Panc1 (cell line): ENCODE measurements around the gene ING1. TPM values are rescaled to one million over a fixed set of nuclear protein-coding genes. Genes with fewer than 3 reads are reported as not detected.
"Not testable (repeated sequence)": the region's sequence is repeated elsewhere in the genome, so short reads cannot be mapped to it uniquely, and the experiment has no call there.

Experiments
- ATAC-seq: fragments of 200-7000 bp; cut with Tn5 transposase; 2 replicates; pipeline ENCODE4 v1.9.1; 2020; ENCODE audit warnings: mild to moderate bottlenecking, moderate library complexity
- BruUV-seq: library from RNA; stranded (reverse); fragments of 400-500 nt; replicated peaks from 2 replicates; lab custom pipeline; 2021; lab: Mats Ljungman, UMichigan
- CTCF ChIA-PET: fragments of 300-600 bp; sonication (Branson Sonifier 250); formaldehyde crosslinking; loops from one replicate; lab custom pipeline; 2022; ENCODE audit warnings: antibody characterized with exemption; lab: Charles Lee
- POLR2A ChIA-PET: fragments of 300-600 bp; sonication (Branson Sonifier 250); formaldehyde crosslinking; loops from one replicate; lab custom pipeline; 2022; ENCODE audit warnings: antibody characterized with exemption; lab: Charles Lee
- DNase-seq: peaks from one replicate; pipeline ENCODE4 v3.0.0-alpha.2; 2010; ENCODE audit warnings: low read depth, low spot score
- H3K27ac ChIP-seq: 2 replicates; pipeline ENCODE4 v1.5.1; 2011; ENCODE audit warnings: mild to moderate bottlenecking, low read length, inconsistent platforms
- H3K27me3 ChIP-seq: fragments of 200-500 bp; sonication (Bioruptor generic); 2 replicates; pipeline ENCODE4 v1.6.0; 2014; ENCODE audit warnings: low read length, inconsistent platforms; ENCODE audit not compliant: control insufficient read depth, insufficient read depth
- H3K36me3 ChIP-seq: fragments of 200-500 bp; sonication (Bioruptor generic); 2 replicates; pipeline ENCODE4 v1.5.1; 2014; ENCODE audit warnings: inconsistent platforms, mild to moderate bottlenecking, low read length, moderate library complexity; ENCODE audit not compliant: control insufficient read depth, insufficient read depth
- H3K4me1 ChIP-seq: 2 replicates; pipeline ENCODE4 v1.5.1; 2011; ENCODE audit warnings: inconsistent platforms, mild to moderate bottlenecking, low read length, moderate library complexity; ENCODE audit not compliant: control insufficient read depth, insufficient read depth
- H3K4me3 ChIP-seq, 2 experiments: 2 replicates each; pipeline ENCODE4 v1.5.1; 2011 to 2012; ENCODE audit warnings: low read depth in 2 of 2, low read length in 2 of 2, mild to moderate bottlenecking in 2 of 2, inconsistent platforms in 1 of 2, moderate library complexity in 1 of 2
- H3K9me3 ChIP-seq: fragments of 200-500 bp; sonication (Bioruptor generic); 2 replicates; pipeline ENCODE4 v1.5.1; 2014; ENCODE audit warnings: low read depth, mild to moderate bottlenecking, inconsistent platforms, low read length, moderate library complexity; ENCODE audit not compliant: control insufficient read depth, insufficient read depth
- CTCF ChIP-seq: fragments of 450-650 bp; IDR thresholded peaks from 2 replicates; pipeline ENCODE4 v1.5.1; 2017; ENCODE audit warnings: mild to moderate bottlenecking
- POLR2AphosphoS5 ChIP-seq: IDR thresholded peaks from 2 replicates; pipeline ENCODE4 v1.6.1; 2012; ENCODE audit warnings: mild to moderate bottlenecking, low read depth, low read length, moderate library complexity
- REST ChIP-seq, 2 experiments: IDR thresholded peaks; 2 replicates each; pipeline ENCODE4 v1.6.1; 2011 to 2012; ENCODE audit warnings: low read depth in 2 of 2, control low read depth in 1 of 2, low read length in 1 of 2, mild to moderate bottlenecking in 1 of 2, moderate library complexity in 1 of 2; ENCODE audit not compliant: insufficient read depth in 1 of 2
- SIN3A ChIP-seq: IDR thresholded peaks from 2 replicates; pipeline ENCODE4 v1.6.1; 2012; ENCODE audit warnings: low read depth, mild to moderate bottlenecking, low read length, moderate library complexity, borderline replicate concordance; ENCODE audit not compliant: insufficient read depth
- TCF7L2 ChIP-seq: IDR thresholded peaks from 2 replicates; pipeline ENCODE4 v1.6.1; 2011; ENCODE audit warnings: mild to moderate bottlenecking, low read depth, low read length, inconsistent platforms
- in situ Hi-C: cut with HindIII; loops from 2 replicates; pipeline ENCODE4 v1.10.0; 2016; ENCODE audit warnings: low sequenced_read_pairs, low pct_unique_long_range_greater_than_20kb
- intact Hi-C: fragments of 100-400 bp; cut with micrococcal nuclease; formaldehyde crosslinking; loops from one replicate; pipeline ENCODE4 v1.10.0; 2022; ENCODE audit not compliant: unreplicated experiment
- total RNA-seq: library from RNA; stranded (reverse); gene quantifications from one replicate; pipeline ENCODE4 v1.2.1, GENCODE V29; 2021; ENCODE audit not compliant: unreplicated experiment

The ING1 gene
- total RNA-seq, 1 experiment from 2014 or later = 9.2 TPM

- no TSS peak for BruUV-seq
- ATAC-seq = no peak
- Histone ChIP-seq H3K4me3 (no peak overlapping the region), H3K27ac (no peak overlapping the region), H3K4me1 (no peaks in the 10 kb centered on the region), H3K27me3 (no peaks in the 10 kb centered on the region), H3K36me3 (no peaks in the 10 kb centered on the region), H3K9me3 (no peaks in the 10 kb centered on the region)
- TF ChIP-seq POLR2AphosphoS5 (no peak), CTCF (no peak), SIN3A (no peak), REST (IDR thresholded peaks at IDR 0.05; ENCODE audit: insufficient read depth in 1 of 2, low read depth in 2 of 2, low read length in 1 of 2) (no peak), TCF7L2 (no peak)
- in situ Hi-C loops (no loop called here), intact Hi-C loops (no loop called here)
- DNase-seq = no peak
- CTCF ChIA-PET = no interaction called here
- POLR2A ChIA-PET = no interaction called here
Observed at GRCh38 chr13:110689711-110690110, 23.8 kb upstream of the ING1 start.

- BruUV-seq = no TSS peak
- POLR2A ChIA-PET = no interaction called here
- no peak overlapping the region for H3K27ac ChIP-seq
- H3K27me3 ChIP-seq = no peaks in the 10 kb centered on the region
- DNase-seq (no peak), ATAC-seq (no peak)
- no peaks in the 10 kb centered on the region for H3K4me1 ChIP-seq
- no peak overlapping the region for H3K4me3 ChIP-seq
- intact Hi-C loops (no loop called here), in situ Hi-C loops (no loop called here)
- H3K9me3 ChIP-seq = no peaks in the 10 kb centered on the region
- H3K36me3 ChIP-seq = no peaks in the 10 kb centered on the region
- TF ChIP-seq CTCF (no peak), POLR2AphosphoS5 (no peak), SIN3A (no peak), REST (IDR thresholded peaks at IDR 0.05; ENCODE audit: insufficient read depth in 1 of 2, low read depth in 2 of 2, low read length in 1 of 2) (no peak)
- CTCF ChIA-PET = no interaction called here
Observed at GRCh38 chr13:110690516-110690915, 23.0 kb upstream of the ING1 start.

- intact Hi-C loops, BruUV-seq, H3K4me1 ChIP-seq, H3K27me3 ChIP-seq, H3K27ac ChIP-seq, DNase-seq, H3K4me3 ChIP-seq, H3K36me3 ChIP-seq, ATAC-seq, POLR2A ChIA-PET, in situ Hi-C loops, CTCF ChIA-PET, H3K9me3 ChIP-seq: not testable (repeated sequence)
Observed at GRCh38 chr13:110695774-110696173, 17.7 kb upstream of the ING1 start.
